Measurements from ENCODE around the gene ADAMTS2. TPM values are rescaled to one million over a fixed set of nuclear protein-coding genes. Genes with fewer than 3 reads are reported as not detected.

Gene ADAMTS2
- total RNA-seq, 1 donor from 2014 or later: 7.7 TPM

- H3K27me3 Mint-ChIP-seq: peaks cover 4% of the 10 kb centered on the region
- no peaks in the 10 kb centered on the region for H3K9me3 Mint-ChIP-seq
- TF ChIP-seq CTCF (conservative IDR thresholded peaks at IDR 0.05): no peak
- peak; percentile 60 for DNase-seq (ENCODE audit: extremely low spot score, unreplicated experiment)
- H3K4me1 Mint-ChIP-seq (ENCODE audit: unreplicated experiment): peaks cover 5% of the 10 kb centered on the region
- no peak overlapping the region for H3K4me3 Mint-ChIP-seq
- no peak overlapping the region for H3K27ac Mint-ChIP-seq
- H3K36me3 Mint-ChIP-seq: no peaks in the 10 kb centered on the region
Observed at GRCh38 chr5:179255527-179256327, 89.5 kb downstream of the ADAMTS2 start.

- no peak for TF ChIP-seq CTCF (conservative IDR thresholded peaks at IDR 0.05)
- Mint-ChIP-seq H3K4me3 (no peak overlapping the region), H3K36me3 (no peaks in the 10 kb centered on the region), H3K9me3 (no peaks in the 10 kb centered on the region), H3K27ac (no peak overlapping the region), H3K27me3 (peaks cover 4% of the 10 kb centered on the region), H3K4me1 (ENCODE audit: unreplicated experiment) (peaks cover 4% of the 10 kb centered on the region)
- no peak for DNase-seq (ENCODE audit: extremely low spot score, unreplicated experiment)
Observed at GRCh38 chr5:179254638-179255271, 90.5 kb downstream of the ADAMTS2 start.

- no peaks in the 10 kb centered on the region for H3K27me3 Mint-ChIP-seq
- H3K9me3 Mint-ChIP-seq: no peaks in the 10 kb centered on the region
- no peaks in the 10 kb centered on the region for H3K36me3 Mint-ChIP-seq
- no peaks in the 10 kb centered on the region for H3K4me1 Mint-ChIP-seq (ENCODE audit: unreplicated experiment)
- no peak overlapping the region for H3K4me3 Mint-ChIP-seq
- TF ChIP-seq CTCF (conservative IDR thresholded peaks at IDR 0.05): no peak
- no peak overlapping the region for H3K27ac Mint-ChIP-seq
- peak; percentile 34 for DNase-seq (ENCODE audit: extremely low spot score, unreplicated experiment)
Observed at GRCh38 chr5:179253730-179254129, 91.5 kb downstream of the ADAMTS2 start.

- peak; percentile 44 for DNase-seq (ENCODE audit: extremely low spot score, unreplicated experiment)
- no peaks in the 10 kb centered on the region for H3K36me3 Mint-ChIP-seq
- H3K4me3 Mint-ChIP-seq: no peak overlapping the region
- H3K9me3 Mint-ChIP-seq: peaks cover 4% of the 10 kb centered on the region
- no peaks in the 10 kb centered on the region for H3K27me3 Mint-ChIP-seq
- no peaks in the 10 kb centered on the region for H3K4me1 Mint-ChIP-seq (ENCODE audit: unreplicated experiment)
- no peak overlapping the region for H3K27ac Mint-ChIP-seq
- no peak for TF ChIP-seq CTCF (conservative IDR thresholded peaks at IDR 0.05)
Observed at GRCh38 chr5:179251276-179251969, 93.8 kb downstream of the ADAMTS2 start.

- peak; percentile 53 for DNase-seq (ENCODE audit: extremely low spot score, unreplicated experiment)
- Mint-ChIP-seq H3K27ac (no peak overlapping the region), H3K4me1 (ENCODE audit: unreplicated experiment) (no peaks in the 10 kb centered on the region), H3K9me3 (peaks cover 6% of the 10 kb centered on the region), H3K36me3 (no peaks in the 10 kb centered on the region), H3K27me3 (no peaks in the 10 kb centered on the region), H3K4me3 (no peak overlapping the region)
- TF ChIP-seq CTCF (conservative IDR thresholded peaks at IDR 0.05): no peak
Observed at GRCh38 chr5:179250561-179251225, 94.6 kb downstream of the ADAMTS2 start.
